Measurements from ENCODE around the gene VASN. TPM values are rescaled to one million over a fixed set of nuclear protein-coding genes. Genes with fewer than 3 reads are reported as not detected.

The VASN gene
- total RNA-seq, 1 experiment from 2014 or later: 5.4 TPM

GRCh38 chr16:4404247-4404966, 32.8 kb downstream of the VASN start:
- no peaks in the 10 kb centered on the region for H3K9me3 ChIP-seq (ENCODE audit: low read depth, low read length, poor library complexity, severe bottlenecking)
- ChIA-PET POLR2A (ENCODE audit: low non-redundant PET) (no interaction called here), CTCF (interaction anchor here (0.5 to 3.3 kb wide), 4 partner anchors 45 to 713 kb away, joined by 3 to 37 read pairs (median 12); no protein-coding TSS in a partner anchor)
- intact Hi-C loops (cut with micrococcal nuclease; ENCODE audit: unreplicated experiment): loop anchor here (5.0 to 10.0 kb wide), 2 partner anchors 422 to 550 kb away; partner anchors contain the start of gene SEC14L5
- H3K27ac ChIP-seq (ENCODE audit: low read depth, low read length, poor library complexity, severe bottlenecking): no peak overlapping the region
- H3K27me3 ChIP-seq (replicated peaks; ENCODE audit: insufficient read depth, low read depth, low read length, poor library complexity): no peaks in the 10 kb centered on the region
- no TSS peak for BruUV-seq (replicated peaks)
- no peak overlapping the region for H3K4me3 ChIP-seq (ENCODE audit: low read depth, low read length, poor library complexity, severe bottlenecking)
- H3K4me1 ChIP-seq (ENCODE audit: insufficient read depth, low read length, poor library complexity, severe bottlenecking): no peaks in the 10 kb centered on the region
- TF ChIP-seq, protein P1, sequence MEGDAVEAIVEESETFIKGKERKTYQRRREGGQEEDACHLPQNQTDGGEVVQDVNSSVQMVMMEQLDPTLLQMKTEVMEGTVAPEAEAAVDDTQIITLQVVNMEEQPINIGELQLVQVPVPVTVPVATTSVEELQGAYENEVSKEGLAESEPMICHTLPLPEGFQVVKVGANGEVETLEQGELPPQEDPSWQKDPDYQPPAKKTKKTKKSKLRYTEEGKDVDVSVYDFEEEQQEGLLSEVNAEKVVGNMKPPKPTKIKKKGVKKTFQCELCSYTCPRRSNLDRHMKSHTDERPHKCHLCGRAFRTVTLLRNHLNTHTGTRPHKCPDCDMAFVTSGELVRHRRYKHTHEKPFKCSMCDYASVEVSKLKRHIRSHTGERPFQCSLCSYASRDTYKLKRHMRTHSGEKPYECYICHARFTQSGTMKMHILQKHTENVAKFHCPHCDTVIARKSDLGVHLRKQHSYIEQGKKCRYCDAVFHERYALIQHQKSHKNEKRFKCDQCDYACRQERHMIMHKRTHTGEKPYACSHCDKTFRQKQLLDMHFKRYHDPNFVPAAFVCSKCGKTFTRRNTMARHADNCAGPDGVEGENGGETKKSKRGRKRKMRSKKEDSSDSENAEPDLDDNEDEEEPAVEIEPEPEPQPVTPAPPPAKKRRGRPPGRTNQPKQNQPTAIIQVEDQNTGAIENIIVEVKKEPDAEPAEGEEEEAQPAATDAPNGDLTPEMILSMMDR (conservative IDR thresholded peaks at IDR 0.05; ENCODE audit: low read depth, low read length): peak; percentile 90
- TF ChIP-seq EZH2 (IDR thresholded peaks at IDR 0.05; ENCODE audit: borderline replicate concordance, low read depth, low read length, poor library complexity, severe bottlenecking): no peak
- no peaks in the 10 kb centered on the region for H3K36me3 ChIP-seq (ENCODE audit: insufficient read depth, low read length, poor library complexity, severe bottlenecking)
- DNase-seq (ENCODE audit: low spot score): peak; percentile 71

GRCh38 chr16:4404967-4405696, 33.5 kb downstream of the VASN start:
- no TSS peak for BruUV-seq (replicated peaks)
- TF ChIP-seq EZH2 (IDR thresholded peaks at IDR 0.05; ENCODE audit: borderline replicate concordance, low read depth, low read length, poor library complexity, severe bottlenecking): no peak
- no peaks in the 10 kb centered on the region for H3K36me3 ChIP-seq (ENCODE audit: insufficient read depth, low read length, poor library complexity, severe bottlenecking)
- H3K27me3 ChIP-seq (replicated peaks; ENCODE audit: insufficient read depth, low read depth, low read length, poor library complexity): no peaks in the 10 kb centered on the region
- intact Hi-C loops (cut with micrococcal nuclease; ENCODE audit: unreplicated experiment): loop anchor here (5.0 to 10.0 kb wide), 2 partner anchors 423 to 550 kb away; partner anchors contain the start of gene SEC14L5
- ChIA-PET CTCF (interaction anchor here (3.2 kb wide), 1 partner anchor 45 kb away, joined by 37 read pairs; no protein-coding TSS in a partner anchor), POLR2A (ENCODE audit: low non-redundant PET) (no interaction called here)
- H3K9me3 ChIP-seq (ENCODE audit: low read depth, low read length, poor library complexity, severe bottlenecking): no peaks in the 10 kb centered on the region
- no peak for DNase-seq (ENCODE audit: low spot score)
- no peaks in the 10 kb centered on the region for H3K4me1 ChIP-seq (ENCODE audit: insufficient read depth, low read length, poor library complexity, severe bottlenecking)
- no peak overlapping the region for H3K27ac ChIP-seq (ENCODE audit: low read depth, low read length, poor library complexity, severe bottlenecking)
- H3K4me3 ChIP-seq (ENCODE audit: low read depth, low read length, poor library complexity, severe bottlenecking): no peak overlapping the region

DNA sequence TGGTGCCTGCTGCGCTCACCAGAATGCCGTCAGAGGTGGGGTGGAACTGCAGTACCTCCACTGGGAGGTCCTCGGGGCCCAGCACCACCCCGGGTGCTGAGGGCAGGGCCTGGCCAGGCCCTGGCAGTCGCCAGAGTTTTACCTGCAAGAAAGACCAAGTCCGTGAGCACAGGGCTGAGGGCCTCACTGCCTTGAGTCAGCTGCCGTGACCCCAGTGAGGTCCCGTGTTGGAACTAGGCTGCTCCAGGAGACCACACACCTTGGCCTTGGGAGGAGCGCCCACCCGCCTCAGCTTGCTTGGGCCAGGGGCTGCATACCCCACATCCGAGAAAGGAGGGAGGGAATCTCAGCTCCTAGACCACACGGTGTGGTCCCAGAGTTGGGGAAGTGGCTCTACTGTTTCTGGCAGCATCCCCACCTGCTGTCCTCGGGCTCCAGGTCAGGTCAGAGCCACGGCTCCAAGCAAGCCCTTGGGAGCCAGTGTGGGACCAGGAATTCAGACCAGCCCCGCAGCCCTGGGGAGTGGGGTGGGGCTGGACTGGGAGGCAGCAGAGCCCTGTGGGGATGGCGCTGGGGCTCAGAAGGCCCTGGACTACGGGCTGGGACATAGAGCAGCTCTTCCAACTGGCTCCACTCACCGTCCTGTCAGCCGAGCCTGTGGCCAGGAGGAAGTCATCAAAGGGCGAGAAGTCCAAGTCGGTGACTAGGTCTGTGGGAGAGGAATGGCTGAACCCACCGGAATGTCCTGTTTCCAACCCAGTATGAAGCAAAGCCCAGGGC, 36.1 kb downstream of the VASN start:
- BruUV-seq (replicated peaks): no TSS peak
- Histone ChIP-seq H3K27ac (ENCODE audit: low read depth, low read length, poor library complexity, severe bottlenecking) (no peak overlapping the region), H3K27me3 (replicated peaks; ENCODE audit: insufficient read depth, low read depth, low read length, poor library complexity) (no peaks in the 10 kb centered on the region), H3K4me1 (ENCODE audit: insufficient read depth, low read length, poor library complexity, severe bottlenecking) (no peaks in the 10 kb centered on the region), H3K4me3 (ENCODE audit: low read depth, low read length, poor library complexity, severe bottlenecking) (no peak overlapping the region), H3K36me3 (ENCODE audit: insufficient read depth, low read length, poor library complexity, severe bottlenecking) (no peaks in the 10 kb centered on the region), H3K9me3 (ENCODE audit: low read depth, low read length, poor library complexity, severe bottlenecking) (no peaks in the 10 kb centered on the region)
- ChIA-PET CTCF (no interaction called here), POLR2A (ENCODE audit: low non-redundant PET) (no interaction called here)
- intact Hi-C loops (cut with micrococcal nuclease; ENCODE audit: unreplicated experiment): loop anchor here (10.0 kb wide), 1 partner anchor 547 kb away; the partner anchor contains the start of gene SEC14L5
- DNase-seq (ENCODE audit: low spot score): no peak
- TF ChIP-seq EZH2 (IDR thresholded peaks at IDR 0.05; ENCODE audit: borderline replicate concordance, low read depth, low read length, poor library complexity, severe bottlenecking): no peak
- TF ChIP-seq, protein P1 (conservative IDR thresholded peaks at IDR 0.05; ENCODE audit: low read depth, low read length): no peak

All from A673 (cell line).